GM19043 (cell line): ENCODE results near the gene F10.
"Not testable (repeated sequence)": the region's sequence is repeated elsewhere in the genome, so short reads cannot be mapped to it uniquely, and the experiment has no call there.

Experiments used
- ATAC-seq: cut with Tn5 transposase; IDR thresholded peaks from one replicate; pipeline ENCODE4 v1.9.1; 2021; ENCODE audit warnings: low read depth; ENCODE audit not compliant: unreplicated experiment

Gene F10

GRCh38 chr13:113150550-113151365 is 28.2 kb downstream of the F10 start:
- no peak for ATAC-seq

- ATAC-seq, result no peak
Observed at GRCh38 chr13:113151745-113152690, 29.4 kb downstream of the F10 start.

- no peak for ATAC-seq
Observed at GRCh38 chr13:113152691-113152983, 30.0 kb downstream of the F10 start.

DNA sequence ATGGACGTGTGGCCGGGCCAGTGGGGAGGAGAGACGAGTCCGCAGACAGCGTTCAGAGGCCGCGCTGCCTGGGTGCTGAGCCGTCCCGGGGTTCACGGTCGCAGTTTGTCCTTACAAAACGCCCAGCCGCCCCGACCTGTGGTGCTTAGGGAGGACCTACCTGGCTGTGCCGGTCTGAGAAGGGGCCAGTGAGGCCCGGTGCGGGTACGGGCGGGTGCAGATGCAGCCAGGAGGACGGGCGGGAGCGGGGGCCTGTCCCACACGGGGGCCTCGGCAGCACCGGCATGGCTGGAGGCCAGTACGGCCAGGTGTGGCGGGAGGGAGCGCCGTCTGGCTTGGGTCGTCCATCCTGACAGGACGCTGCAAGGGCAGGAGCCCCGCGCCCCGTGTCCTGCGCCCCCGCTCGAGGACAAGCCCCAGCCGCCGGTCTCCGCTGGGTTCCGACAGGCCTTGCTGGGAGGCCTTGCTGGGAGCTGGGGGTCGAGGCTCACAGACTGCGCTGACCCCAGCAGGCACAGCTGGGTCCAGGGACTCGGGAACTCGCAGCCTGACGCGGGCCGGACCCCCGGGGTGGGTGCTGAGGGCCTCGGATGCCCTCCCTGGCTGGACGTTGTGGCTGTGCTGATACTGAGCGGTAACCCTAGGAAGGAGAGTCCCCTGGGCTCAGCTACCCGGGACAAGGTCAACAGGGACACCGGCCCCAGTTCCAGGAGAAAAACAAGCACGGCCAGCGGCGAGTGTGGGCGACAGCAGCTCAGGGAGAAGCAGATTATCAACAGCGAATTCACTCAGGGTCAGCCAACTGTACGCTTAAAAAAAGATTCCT is 30.6 kb downstream of the F10 start:
- no peak for ATAC-seq

- ATAC-seq, result no peak
Observed at GRCh38 chr13:113153810-113154748, 31.5 kb downstream of the F10 start.

- ATAC-seq, result no peak
Observed at GRCh38 chr13:113155201-113155600, 32.6 kb downstream of the F10 start.

DNA sequence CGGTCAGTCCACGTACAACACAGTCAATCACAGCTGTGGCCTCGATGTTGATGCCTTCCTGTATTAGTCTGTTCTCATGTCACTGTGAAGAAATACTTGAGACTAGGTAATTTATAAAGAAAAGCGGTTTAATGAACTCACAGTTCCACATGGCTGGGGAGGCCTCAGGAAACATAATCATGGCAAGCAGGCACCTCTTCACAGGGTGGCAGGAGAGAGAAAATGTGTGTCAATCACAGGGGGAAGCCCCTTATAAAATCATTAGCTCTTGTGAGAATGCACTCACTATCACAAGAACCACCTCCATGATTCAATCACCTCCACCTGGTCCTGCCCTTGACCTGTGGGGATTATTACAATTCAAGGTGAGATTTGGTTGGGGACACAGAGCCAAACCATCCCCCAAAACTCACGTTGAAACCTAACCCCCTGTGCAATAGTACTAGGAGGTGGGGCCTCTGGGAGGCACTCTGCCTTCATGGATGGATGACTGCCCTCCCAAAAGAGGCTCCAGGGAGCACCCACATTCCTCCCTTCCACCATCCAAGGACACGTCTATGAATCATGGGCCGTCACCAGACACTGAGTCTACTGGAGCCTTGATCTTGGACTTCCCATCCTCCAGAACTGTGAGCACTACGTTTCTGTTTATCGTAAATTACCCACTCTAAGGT is 33.5 kb downstream of the F10 start:
- no peak for ATAC-seq

DNA sequence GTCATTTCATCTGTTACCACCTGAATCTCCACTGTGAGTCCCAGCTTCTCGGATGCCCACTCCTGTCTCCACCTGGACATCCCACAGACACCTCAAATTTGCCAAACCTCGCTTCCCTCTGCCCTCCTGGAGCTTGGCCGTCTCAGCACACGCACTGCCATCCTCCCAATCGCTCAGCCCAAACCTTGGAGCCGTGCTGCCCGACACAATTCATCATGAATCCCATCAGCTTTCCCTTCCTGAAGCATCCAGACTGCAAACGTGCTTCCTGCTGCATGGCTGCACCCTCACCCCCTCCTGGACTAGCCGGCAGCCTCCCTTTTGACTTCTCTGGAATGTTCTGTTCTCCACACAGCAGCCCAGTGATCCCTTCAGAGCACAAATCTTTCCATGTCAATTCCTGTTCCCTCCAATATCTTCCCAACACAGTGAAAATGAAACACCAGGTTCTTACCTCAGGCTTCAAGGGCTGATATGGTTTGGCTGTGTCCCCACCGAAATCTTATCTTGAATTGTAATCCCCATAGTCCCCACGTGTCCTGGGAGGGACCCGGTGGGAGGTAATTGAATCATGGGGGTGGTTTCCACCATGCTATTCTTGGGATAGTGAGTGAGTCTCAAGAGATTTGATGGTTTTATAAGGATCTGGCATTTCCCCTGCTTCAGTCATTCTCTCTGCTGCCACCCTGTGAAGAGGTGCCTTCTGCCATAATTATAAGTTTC is 34.8 kb downstream of the F10 start:
- ATAC-seq, result no peak

DNA sequence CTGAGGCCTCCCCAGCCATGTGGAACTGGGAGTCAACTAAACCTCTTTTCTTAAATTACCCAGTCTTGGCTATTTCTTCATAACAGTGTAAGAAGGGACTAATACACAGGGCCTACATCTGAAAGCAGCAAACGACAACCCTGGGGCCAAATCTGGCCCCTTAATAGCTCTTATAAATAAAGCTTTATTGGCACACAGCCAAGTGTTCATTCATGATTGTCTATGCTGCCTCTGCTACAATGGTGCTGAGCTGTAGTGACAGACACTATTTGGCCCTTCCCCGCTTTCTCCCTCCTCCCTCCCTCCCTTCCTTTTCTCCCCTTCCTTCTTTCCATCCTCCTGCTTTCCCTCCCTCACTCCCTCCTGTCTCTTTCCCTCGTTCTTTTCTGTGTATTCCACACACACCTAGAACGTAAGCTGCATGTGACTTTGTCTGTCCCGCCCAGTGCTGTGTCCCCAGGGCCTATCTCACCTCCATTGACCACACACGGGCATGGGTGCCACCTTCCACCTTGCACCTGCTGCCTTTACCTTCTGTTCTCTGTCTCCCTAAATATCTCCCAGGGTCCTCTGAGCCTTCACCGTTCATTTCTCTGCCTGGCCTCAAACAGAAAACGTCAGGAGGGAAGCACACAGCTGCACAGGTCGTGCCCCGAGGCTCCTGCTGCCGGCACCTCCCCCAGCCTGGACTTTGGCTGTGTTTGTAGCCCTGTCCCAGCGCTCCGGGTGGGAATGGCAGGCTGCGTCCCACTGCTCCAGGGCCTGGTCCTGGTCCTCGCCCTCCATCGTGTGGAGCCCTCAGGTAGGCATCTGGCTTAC is 35.5 kb downstream of the F10 start, which contains the start of gene PROZ:
Gene PROZ (plus strand): TSS at position 720 of the 819 bp plus-strand sequence. CDS start 13 bp downstream, at position 733.
- ATAC-seq, result no peak

- no peak for ATAC-seq
Observed at GRCh38 chr13:113158946-113159345, 36.3 kb downstream of the F10 start.

- ATAC-seq, result no peak
Observed at GRCh38 chr13:113159701-113160100, 37.1 kb downstream of the F10 start.

- no peak for ATAC-seq
Observed at GRCh38 chr13:113160983-113161382, 38.4 kb downstream of the F10 start.

DNA sequence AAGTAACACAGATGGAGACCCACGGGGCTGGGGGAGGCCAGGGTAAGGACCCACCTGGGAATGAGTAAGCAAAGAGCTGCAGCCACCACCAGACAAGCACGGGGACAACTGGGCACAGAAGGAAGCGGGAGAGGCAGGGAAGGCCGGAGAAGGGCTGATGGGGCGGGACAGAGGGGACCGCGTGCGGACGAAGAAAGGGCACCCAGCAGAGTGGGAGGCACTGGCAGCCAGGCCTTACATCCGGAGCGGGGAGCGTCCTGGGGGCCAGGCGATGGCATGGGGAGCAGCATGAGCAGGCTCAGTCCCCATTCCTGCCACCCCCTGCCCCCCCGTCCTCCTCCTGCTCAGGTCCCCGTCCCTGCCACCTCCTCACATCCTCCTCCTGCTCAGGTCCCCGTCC is 38.8 kb downstream of the F10 start:
- no peak for ATAC-seq

- not testable (repeated sequence) for ATAC-seq
Observed at GRCh38 chr13:113161975-113162374, 39.4 kb downstream of the F10 start.

- ATAC-seq, result no peak
Observed at GRCh38 chr13:113162783-113163685, 40.4 kb downstream of the F10 start.

- no peak for ATAC-seq
Observed at GRCh38 chr13:113164492-113164891, 41.9 kb downstream of the F10 start.

GRCh38 chr13:113166266-113166665 is 43.7 kb downstream of the F10 start:
- ATAC-seq, result no peak
